ENCODE results near the gene PRPF19.

The PRPF19 gene

GRCh38 chr11:60895687-60896086, 10.7 kb downstream of the PRPF19 start:
- Histone ChIP-seq H3F3A (ENCODE audit: insufficient read depth) (peaks cover 9% of the 10 kb centered on the region; the same call in 1 of the 2 replicates), H3K9me3 (ENCODE audit: insufficient read depth, low read length) (no peaks in the 10 kb centered on the region), H2AFZ (ENCODE audit: low read depth, low read length, severe bottlenecking) (no peak overlapping the region), H3K9me2 (replicated peaks; ENCODE audit: insufficient read depth, low read length) (no peaks in the 10 kb centered on the region), H3K9ac (ENCODE audit: low read length) (no peak overlapping the region), H3K79me2 (ENCODE audit: insufficient read depth, low read length) (no peaks in the 10 kb centered on the region; the same call in 1 of the 2 replicates), H3K27ac (ENCODE audit: low read depth, low read length) (no peak overlapping the region), H4K20me1 (ENCODE audit: low read depth, low read length) (no peaks in the 10 kb centered on the region), H3K4me3 (ENCODE audit: insufficient read depth, low read length, poor library complexity, severe bottlenecking) (no peak overlapping the region), H3K27me3 (ENCODE audit: low read length) (no peaks in the 10 kb centered on the region), H3K36me3 (ENCODE audit: low read length) (peaks cover 39% of the 10 kb centered on the region), H3K4me2 (ENCODE audit: low read depth, low read length, poor library complexity, severe bottlenecking) (no peak overlapping the region)
- TF ChIP-seq EZH2phosphoT487 (conservative IDR thresholded peaks at IDR 0.05; ENCODE audit: low read length) = no peak
- no peak for TF ChIP-seq CTCF (IDR thresholded peaks at IDR 0.05; ENCODE audit: insufficient read depth, low read length, poor library complexity, severe bottlenecking)

- no peak overlapping the region for H3K9ac ChIP-seq (ENCODE audit: low read length)
- H4K20me1 ChIP-seq (ENCODE audit: low read depth, low read length) = no peaks in the 10 kb centered on the region
- TF ChIP-seq EZH2phosphoT487 (conservative IDR thresholded peaks at IDR 0.05; ENCODE audit: low read length) = no peak
- TF ChIP-seq CTCF (IDR thresholded peaks at IDR 0.05; ENCODE audit: insufficient read depth, low read length, poor library complexity, severe bottlenecking) = no peak
- H2AFZ ChIP-seq (ENCODE audit: low read depth, low read length, severe bottlenecking) = no peak overlapping the region
- no peak overlapping the region for H3K27ac ChIP-seq (ENCODE audit: low read depth, low read length)
- 0 out of 2 replicates have a peak, but pooled peaks cover 4% of the 10 kb centered on the region for H3F3A ChIP-seq (ENCODE audit: insufficient read depth)
- no peaks in the 10 kb centered on the region for H3K9me3 ChIP-seq (ENCODE audit: insufficient read depth, low read length)
- no peaks in the 10 kb centered on the region for H3K9me2 ChIP-seq (replicated peaks; ENCODE audit: insufficient read depth, low read length)
- no peaks in the 10 kb centered on the region for H3K27me3 ChIP-seq (ENCODE audit: low read length)
- H3K4me2 ChIP-seq (ENCODE audit: low read depth, low read length, poor library complexity, severe bottlenecking) = no peak overlapping the region
- no peak overlapping the region for H3K4me3 ChIP-seq (ENCODE audit: insufficient read depth, low read length, poor library complexity, severe bottlenecking)
- H3K79me2 ChIP-seq (ENCODE audit: insufficient read depth, low read length) = no peaks in the 10 kb centered on the region
- 0 out of 2 replicates have a peak, but pooled peaks cover 10% of the 10 kb centered on the region for H3K36me3 ChIP-seq (ENCODE audit: low read length)
Observed at GRCh38 chr11:60891103-60891741, 15.2 kb downstream of the PRPF19 start.

- TF ChIP-seq CTCF (IDR thresholded peaks at IDR 0.05; ENCODE audit: insufficient read depth, low read length, poor library complexity, severe bottlenecking) (no peak), EZH2phosphoT487 (conservative IDR thresholded peaks at IDR 0.05; ENCODE audit: low read length) (no peak)
- Histone ChIP-seq H3K36me3 (ENCODE audit: low read length) (0 out of 2 replicates have a peak, but pooled peaks cover 6% of the 10 kb centered on the region), H3K27me3 (ENCODE audit: low read length) (no peaks in the 10 kb centered on the region), H3F3A (ENCODE audit: insufficient read depth) (0 out of 2 replicates have a peak, but pooled peaks cover 4% of the 10 kb centered on the region), H4K20me1 (ENCODE audit: low read depth, low read length) (no peaks in the 10 kb centered on the region), H3K9ac (ENCODE audit: low read length) (no peak overlapping the region), H2AFZ (ENCODE audit: low read depth, low read length, severe bottlenecking) (no peak overlapping the region), H3K79me2 (ENCODE audit: insufficient read depth, low read length) (no peaks in the 10 kb centered on the region), H3K9me3 (ENCODE audit: insufficient read depth, low read length) (no peaks in the 10 kb centered on the region), H3K9me2 (replicated peaks; ENCODE audit: insufficient read depth, low read length) (no peaks in the 10 kb centered on the region), H3K4me3 (ENCODE audit: insufficient read depth, low read length, poor library complexity, severe bottlenecking) (no peak overlapping the region), H3K4me2 (ENCODE audit: low read depth, low read length, poor library complexity, severe bottlenecking) (no peak overlapping the region), H3K27ac (ENCODE audit: low read depth, low read length) (no peak overlapping the region)
Observed at GRCh38 chr11:60890696-60891095, 15.7 kb downstream of the PRPF19 start.

All from SU-DHL-6 (cell line).